Activated B cell treated with CpG ODN at 0.5 μM for 24 hours (primary cell): ENCODE measurements around the gene EPB41. TPM values are rescaled to one million over a fixed set of nuclear protein-coding genes. Genes with fewer than 3 reads are reported as not detected.
"Not testable (repeated sequence)": the region's sequence is repeated elsewhere in the genome, so short reads cannot be mapped to it uniquely, and the experiment has no call there.

Experiments used
- ATAC-seq: fragments of 200-7000 bp; cut with Tn5 transposase; one replicate; pipeline ENCODE4 v1.10.0; 2021; ENCODE audit warnings: low read depth, mild to moderate bottlenecking, moderate library complexity
- CTCF ChIA-PET: fragments of 350-600 bp; sonication (Branson Sonifier 250); formaldehyde crosslinking; loops from one replicate; lab custom pipeline; 2021; ENCODE audit warnings: antibody characterized with exemption; lab: Charles Lee
- POLR2A ChIA-PET: fragments of 350-600 bp; sonication (Branson Sonifier 250); formaldehyde crosslinking; loops from one replicate; lab custom pipeline; 2021; ENCODE audit warnings: antibody characterized with exemption; lab: Charles Lee
- DNase-seq: peaks from one replicate; pipeline ENCODE4 v3.0.0; 2022
- H3K27ac Mint-ChIP-seq: one replicate; pipeline ENCODE4 v1.8.0; 2020; ENCODE audit warnings: mixed read lengths
- H3K27me3 Mint-ChIP-seq: one replicate; pipeline ENCODE4 v1.8.0; 2021; ENCODE audit warnings: mixed read lengths
- H3K36me3 Mint-ChIP-seq: one replicate; pipeline ENCODE4 v1.8.0; 2021; ENCODE audit warnings: low read depth, mixed read lengths
- H3K4me1 Mint-ChIP-seq: one replicate; pipeline ENCODE4 v1.8.0; 2021; ENCODE audit warnings: mixed read lengths
- H3K4me3 Mint-ChIP-seq: one replicate; pipeline ENCODE4 v1.8.0; 2020; ENCODE audit warnings: mild to moderate bottlenecking, mixed read lengths
- H3K9me3 Mint-ChIP-seq: one replicate; pipeline ENCODE4 v1.8.0; 2020; ENCODE audit warnings: mixed read lengths
- intact Hi-C: fragments of 100-400 bp; cut with micrococcal nuclease; formaldehyde crosslinking; loops from one replicate; pipeline ENCODE4 v1.15.1; 2024
- total RNA-seq: library from RNA; stranded (reverse); gene quantifications from 2 replicates; pipeline ENCODE4 v1.2.3, GENCODE V29; 2022
- TF ChIP-seq, protein P1 (sequence below): fragments of 200-600 bp; IDR thresholded peaks from one replicate; pipeline ENCODE4 v1.8.0; 2022; ENCODE audit warnings: antibody characterized with exemption, mild to moderate bottlenecking

Gene EPB41
- total RNA-seq, 1 donor from 2014 or later = 73.8 TPM

GRCh38 chr1:28935293-28935692 lies 20.9 kb downstream of the EPB41 start:
- POLR2A ChIA-PET = interaction anchor here (0.6 kb wide), 1 partner anchor 10 kb away, joined by 3 read pairs; no protein-coding TSS in a partner anchor
- intact Hi-C loops = loop anchor here (2.0 kb wide), 1 partner anchor 26 kb away; no protein-coding TSS in a partner anchor
- CTCF ChIA-PET = interaction anchor here (1.0 kb wide), 1 partner anchor 53 kb away, joined by 3 read pairs; no protein-coding TSS in a partner anchor
- TF ChIP-seq, protein P1, sequence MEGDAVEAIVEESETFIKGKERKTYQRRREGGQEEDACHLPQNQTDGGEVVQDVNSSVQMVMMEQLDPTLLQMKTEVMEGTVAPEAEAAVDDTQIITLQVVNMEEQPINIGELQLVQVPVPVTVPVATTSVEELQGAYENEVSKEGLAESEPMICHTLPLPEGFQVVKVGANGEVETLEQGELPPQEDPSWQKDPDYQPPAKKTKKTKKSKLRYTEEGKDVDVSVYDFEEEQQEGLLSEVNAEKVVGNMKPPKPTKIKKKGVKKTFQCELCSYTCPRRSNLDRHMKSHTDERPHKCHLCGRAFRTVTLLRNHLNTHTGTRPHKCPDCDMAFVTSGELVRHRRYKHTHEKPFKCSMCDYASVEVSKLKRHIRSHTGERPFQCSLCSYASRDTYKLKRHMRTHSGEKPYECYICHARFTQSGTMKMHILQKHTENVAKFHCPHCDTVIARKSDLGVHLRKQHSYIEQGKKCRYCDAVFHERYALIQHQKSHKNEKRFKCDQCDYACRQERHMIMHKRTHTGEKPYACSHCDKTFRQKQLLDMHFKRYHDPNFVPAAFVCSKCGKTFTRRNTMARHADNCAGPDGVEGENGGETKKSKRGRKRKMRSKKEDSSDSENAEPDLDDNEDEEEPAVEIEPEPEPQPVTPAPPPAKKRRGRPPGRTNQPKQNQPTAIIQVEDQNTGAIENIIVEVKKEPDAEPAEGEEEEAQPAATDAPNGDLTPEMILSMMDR = no peak
- no peak overlapping the region for H3K27ac Mint-ChIP-seq
- ATAC-seq (no peak), DNase-seq (no peak)
- peaks cover 2% of the 10 kb centered on the region for H3K36me3 Mint-ChIP-seq
- H3K4me3 Mint-ChIP-seq = no peak overlapping the region
- H3K9me3 Mint-ChIP-seq = no peaks in the 10 kb centered on the region
- no peaks in the 10 kb centered on the region for H3K27me3 Mint-ChIP-seq
- peaks cover 65% of the 10 kb centered on the region for H3K4me1 Mint-ChIP-seq

DNA sequence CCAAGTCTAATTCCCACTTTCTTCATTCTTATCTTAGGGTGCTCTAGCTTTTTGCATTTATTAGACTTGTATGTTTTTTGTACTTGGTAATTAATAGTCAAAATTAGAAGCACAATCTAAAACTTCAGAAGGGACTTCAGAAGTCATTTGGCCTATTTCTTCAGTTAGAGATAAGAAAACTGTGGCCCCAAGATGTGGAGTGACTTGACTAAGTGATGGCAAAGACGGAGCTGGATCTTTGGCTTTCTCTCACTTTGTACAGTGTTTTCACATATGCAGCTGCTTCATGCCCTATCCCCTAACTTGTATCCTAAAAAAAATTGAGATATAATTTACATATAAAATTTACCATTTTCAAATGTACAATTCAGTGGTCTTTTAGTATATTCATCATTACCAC lies 21.7 kb downstream of the EPB41 start:
- POLR2A ChIA-PET = no interaction called here

DNA sequence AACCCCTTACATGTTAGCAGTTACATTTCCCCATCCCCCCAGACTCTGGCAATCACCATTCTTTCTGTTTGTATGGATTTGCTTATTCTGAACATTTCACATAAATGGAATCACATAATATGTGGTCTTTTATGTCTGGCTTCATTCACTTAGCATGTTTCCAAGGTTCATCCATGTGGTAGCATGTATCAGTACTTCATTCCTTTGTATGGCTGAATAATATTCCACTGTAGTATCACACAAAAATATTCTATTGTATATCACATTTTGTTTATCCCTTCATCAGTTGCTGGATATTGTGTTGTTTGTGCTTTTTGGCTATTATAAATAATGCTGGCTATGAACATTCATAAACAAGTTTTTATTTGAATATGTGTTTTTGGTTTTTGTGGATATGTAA lies 22.2 kb downstream of the EPB41 start:
- Mint-ChIP-seq H3K27me3 (no peaks in the 10 kb centered on the region), H3K9me3 (no peaks in the 10 kb centered on the region), H3K4me3 (no peak overlapping the region), H3K27ac (no peak overlapping the region), H3K36me3 (peaks cover 5% of the 10 kb centered on the region), H3K4me1 (peaks cover 64% of the 10 kb centered on the region)
- POLR2A ChIA-PET = no interaction called here
- TF ChIP-seq, protein P1 = no peak
- ATAC-seq = no peak
- intact Hi-C loops = no loop called here
- CTCF ChIA-PET = no interaction called here
- no peak for DNase-seq

More for the DNA sequence above, 21.7 kb downstream of the EPB41 start:
- Mint-ChIP-seq H3K4me3 (no peak overlapping the region), H3K27ac (peak overlapping the region; percentile 3), H3K9me3 (no peaks in the 10 kb centered on the region), H3K4me1 (peaks cover 62% of the 10 kb centered on the region), H3K27me3 (no peaks in the 10 kb centered on the region), H3K36me3 (peaks cover 3% of the 10 kb centered on the region)
- ATAC-seq (no peak), DNase-seq (no peak)
- intact Hi-C loops = no loop called here
- TF ChIP-seq, protein P1 = no peak
- CTCF ChIA-PET = interaction anchor here (1.0 kb wide), 1 partner anchor 54 kb away, joined by 3 read pairs; no protein-coding TSS in a partner anchor

DNA sequence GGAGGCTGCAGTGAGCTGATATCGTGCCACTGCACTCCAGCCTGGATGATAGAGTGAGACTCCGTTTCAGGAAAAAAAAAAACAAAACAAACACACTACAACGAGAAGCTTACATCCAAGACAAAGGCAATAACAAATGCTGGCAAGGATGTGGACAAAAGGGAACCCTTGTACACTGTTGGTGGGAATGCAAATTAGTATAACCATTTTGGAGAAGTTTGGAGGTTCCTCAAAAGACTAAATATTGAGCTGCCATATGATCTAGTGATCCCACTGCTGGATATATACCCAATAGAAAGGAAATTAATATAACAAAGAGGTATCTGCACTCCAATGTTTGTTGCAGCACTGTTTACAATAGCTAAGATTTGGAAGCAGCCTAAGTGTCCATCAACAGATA lies 29.2 kb downstream of the EPB41 start:
- H3K4me3 Mint-ChIP-seq, H3K36me3 Mint-ChIP-seq, H3K27ac Mint-ChIP-seq, H3K27me3 Mint-ChIP-seq, DNase-seq, POLR2A ChIA-PET, intact Hi-C loops, H3K9me3 Mint-ChIP-seq, ATAC-seq, CTCF ChIA-PET: not testable (repeated sequence)
- peaks cover 45% of the 10 kb centered on the region for H3K4me1 Mint-ChIP-seq

DNA sequence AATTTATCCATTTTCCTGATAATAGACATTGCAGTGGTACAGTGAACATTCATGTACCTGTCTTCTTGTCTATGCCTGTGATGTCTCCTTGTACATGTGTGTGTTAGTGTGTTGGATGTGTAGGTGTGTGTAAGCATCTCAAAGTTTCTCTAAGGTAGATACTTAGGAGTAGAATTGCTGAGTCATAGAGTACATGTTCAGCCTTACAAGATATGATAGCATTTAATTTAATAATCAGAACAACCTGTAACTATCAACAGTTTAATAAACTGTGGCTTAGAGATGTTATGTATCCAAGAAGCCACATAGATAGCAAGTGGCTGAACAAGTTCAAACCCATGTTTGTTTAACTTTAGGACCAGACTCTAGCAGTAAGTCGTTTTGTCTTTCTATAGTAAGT lies 35.6 kb downstream of the EPB41 start:
- Mint-ChIP-seq H3K4me3 (no peak overlapping the region), H3K27me3 (no peaks in the 10 kb centered on the region), H3K9me3 (no peaks in the 10 kb centered on the region), H3K27ac (peak overlapping the region; percentile 5), H3K36me3 (peaks cover 7% of the 10 kb centered on the region), H3K4me1 (peaks cover 17% of the 10 kb centered on the region)
- POLR2A ChIA-PET = interaction anchor here (0.6 kb wide), 1 partner anchor 1212 kb away, joined by 14 read pairs; no protein-coding TSS in a partner anchor
- intact Hi-C loops = no loop called here
- DNase-seq (no peak), ATAC-seq (no peak)
- CTCF ChIA-PET = no interaction called here
- TF ChIP-seq, protein P1 = no peak
